ENCODE measurements around the gene STRBP.

Gene STRBP

DNA sequence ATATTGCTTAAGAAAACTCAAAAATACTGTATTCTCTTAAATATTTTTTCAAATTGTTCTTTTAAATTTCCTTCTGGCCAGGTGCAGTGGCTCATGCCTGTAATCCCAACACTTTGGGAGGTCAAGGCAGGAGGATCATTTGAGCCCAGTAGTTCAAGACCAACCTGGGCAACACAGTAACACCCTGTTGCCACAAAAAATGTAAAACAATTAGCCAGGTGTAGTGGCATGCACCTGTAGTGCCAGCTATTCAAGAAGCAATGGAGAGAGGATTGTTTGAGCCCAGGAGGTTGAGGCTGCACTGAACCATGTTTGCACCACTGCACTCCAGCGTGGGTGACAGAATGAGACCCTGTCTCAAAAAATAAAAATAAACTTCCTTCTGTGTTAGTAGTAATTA lies 94.3 kb downstream of the STRBP start:
- POLR2A ChIA-PET: no interaction called here
- CTCF ChIA-PET: no interaction called here
- no peak for DNase-seq (ENCODE audit: extremely low spot score)

DNA sequence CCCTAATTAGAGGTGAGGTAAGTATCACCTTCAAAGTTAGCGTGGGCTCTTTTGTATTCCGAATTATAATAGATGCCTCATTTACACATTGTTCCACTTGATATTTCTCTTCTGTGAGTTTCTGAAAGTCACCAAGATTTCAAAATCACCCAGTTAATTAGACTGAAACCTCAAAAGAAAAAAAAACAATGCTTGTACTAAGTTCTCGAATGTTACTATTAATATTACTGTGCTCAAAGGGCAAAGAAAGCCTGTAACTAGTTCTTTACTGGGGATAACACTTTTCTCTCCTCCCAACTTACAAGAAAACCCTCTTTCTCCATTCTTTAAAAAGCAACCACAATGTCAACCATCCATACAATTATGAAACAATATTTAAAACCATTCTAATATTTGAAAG lies 98.5 kb downstream of the STRBP start:
- CTCF ChIA-PET: interaction anchor here (0.6 kb wide), 1 partner anchor 9 kb away, joined by 3 read pairs; no protein-coding TSS in a partner anchor

More for the DNA sequence above, 94.3 kb downstream of the STRBP start:
- TF ChIP-seq NFRKB (IDR thresholded peaks at IDR 0.05) (no peak), ARNT (IDR thresholded peaks at IDR 0.05) (no peak), SP1 (IDR thresholded peaks at IDR 0.05) (no peak), TARDBP (IDR thresholded peaks at IDR 0.05) (no peak), BHLHE40 (IDR thresholded peaks at IDR 0.05; ENCODE audit: borderline replicate concordance) (no peak), FOXM1 (IDR thresholded peaks at IDR 0.05; ENCODE audit: borderline replicate concordance) (no peak), FOXA1 (IDR thresholded peaks at IDR 0.05) (no peak), ELF4 (IDR thresholded peaks at IDR 0.05) (no peak), FOXK2 (IDR thresholded peaks at IDR 0.05) (no peak), LEF1 (IDR thresholded peaks at IDR 0.05; ENCODE audit: borderline replicate concordance) (no peak), ZNF384 (IDR thresholded peaks at IDR 0.05) (no peak), CTBP1 (IDR thresholded peaks at IDR 0.05; ENCODE audit: borderline replicate concordance) (no peak), SUZ12 (IDR thresholded peaks at IDR 0.05) (no peak), HDGF (IDR thresholded peaks at IDR 0.05; ENCODE audit: borderline replicate concordance) (no peak), L3MBTL2 (conservative IDR thresholded peaks at IDR 0.05) (no peak)
- TF ChIP-seq, protein P1, sequence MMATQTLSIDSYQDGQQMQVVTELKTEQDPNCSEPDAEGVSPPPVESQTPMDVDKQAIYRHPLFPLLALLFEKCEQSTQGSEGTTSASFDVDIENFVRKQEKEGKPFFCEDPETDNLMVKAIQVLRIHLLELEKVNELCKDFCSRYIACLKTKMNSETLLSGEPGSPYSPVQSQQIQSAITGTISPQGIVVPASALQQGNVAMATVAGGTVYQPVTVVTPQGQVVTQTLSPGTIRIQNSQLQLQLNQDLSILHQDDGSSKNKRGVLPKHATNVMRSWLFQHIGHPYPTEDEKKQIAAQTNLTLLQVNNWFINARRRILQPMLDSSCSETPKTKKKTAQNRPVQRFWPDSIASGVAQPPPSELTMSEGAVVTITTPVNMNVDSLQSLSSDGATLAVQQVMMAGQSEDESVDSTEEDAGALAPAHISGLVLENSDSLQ (IDR thresholded peaks at IDR 0.05): no peak

DNA sequence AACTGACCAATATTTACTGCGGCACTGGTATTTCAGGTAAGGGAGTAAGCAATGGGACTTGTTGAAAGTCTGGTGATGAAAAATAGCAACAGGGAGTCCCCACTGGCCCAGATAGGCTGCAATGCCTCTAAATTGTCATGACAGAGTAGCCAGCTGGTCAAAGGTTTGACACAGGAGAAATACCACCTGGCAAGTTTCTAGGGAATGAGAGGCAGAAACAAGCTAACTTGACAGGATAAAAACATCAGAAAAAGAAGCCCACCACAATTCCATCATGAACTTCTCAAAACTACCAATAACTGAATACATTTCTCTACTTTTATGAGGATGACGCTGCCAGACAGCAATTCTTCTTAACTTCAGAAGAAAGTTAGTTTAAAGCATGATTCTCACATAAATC lies 99.8 kb downstream of the STRBP start:
- CTCF ChIA-PET: no interaction called here
- no peak for DNase-seq (ENCODE audit: extremely low spot score)
- POLR2A ChIA-PET: no interaction called here
- TF ChIP-seq TARDBP (IDR thresholded peaks at IDR 0.05) (no peak), SUZ12 (IDR thresholded peaks at IDR 0.05) (no peak), FOXA1 (IDR thresholded peaks at IDR 0.05) (no peak), ZNF384 (IDR thresholded peaks at IDR 0.05) (no peak), FOXM1 (IDR thresholded peaks at IDR 0.05; ENCODE audit: borderline replicate concordance) (no peak), FOXK2 (IDR thresholded peaks at IDR 0.05) (no peak), ELF4 (IDR thresholded peaks at IDR 0.05) (no peak), HDGF (IDR thresholded peaks at IDR 0.05; ENCODE audit: borderline replicate concordance) (no peak)

More for the DNA sequence above, 98.5 kb downstream of the STRBP start:
- DNase-seq (ENCODE audit: extremely low spot score): no peak
- TF ChIP-seq, protein P1 (IDR thresholded peaks at IDR 0.05): no peak
- TF ChIP-seq FOXM1 (IDR thresholded peaks at IDR 0.05; ENCODE audit: borderline replicate concordance) (no peak), HDGF (IDR thresholded peaks at IDR 0.05; ENCODE audit: borderline replicate concordance) (no peak), SUZ12 (IDR thresholded peaks at IDR 0.05) (no peak)
- POLR2A ChIA-PET: no interaction called here

DNA sequence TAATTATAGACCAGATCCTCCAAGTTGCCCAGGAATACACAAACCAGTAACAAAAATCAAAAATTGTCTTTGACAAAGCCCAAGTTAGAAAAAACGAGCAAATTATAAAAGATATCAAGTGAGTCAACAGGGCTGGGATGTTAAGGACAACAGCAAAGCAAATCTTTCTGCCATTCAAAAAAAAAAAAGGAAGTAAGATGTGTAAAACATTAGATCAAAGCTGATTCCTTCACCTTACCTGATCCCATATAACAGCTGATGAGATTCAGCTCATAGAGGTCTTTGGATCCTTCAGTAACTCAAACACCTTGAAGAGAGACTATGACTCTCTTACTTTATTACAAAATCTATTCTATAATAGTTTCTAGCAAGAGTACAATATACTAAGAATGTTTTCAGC lies 100.9 kb downstream of the STRBP start:
- no peak for DNase-seq (ENCODE audit: extremely low spot score)
- POLR2A ChIA-PET: no interaction called here
- no peak for TF ChIP-seq NFRKB (IDR thresholded peaks at IDR 0.05)
- no peak for TF ChIP-seq ELF4 (IDR thresholded peaks at IDR 0.05)
- no peak for TF ChIP-seq FOXA1 (IDR thresholded peaks at IDR 0.05)
- TF ChIP-seq SUZ12 (IDR thresholded peaks at IDR 0.05): no peak
- no peak for TF ChIP-seq SP1 (IDR thresholded peaks at IDR 0.05)
- TF ChIP-seq FOXM1 (IDR thresholded peaks at IDR 0.05; ENCODE audit: borderline replicate concordance): no peak
- CTCF ChIA-PET: no interaction called here

DNA sequence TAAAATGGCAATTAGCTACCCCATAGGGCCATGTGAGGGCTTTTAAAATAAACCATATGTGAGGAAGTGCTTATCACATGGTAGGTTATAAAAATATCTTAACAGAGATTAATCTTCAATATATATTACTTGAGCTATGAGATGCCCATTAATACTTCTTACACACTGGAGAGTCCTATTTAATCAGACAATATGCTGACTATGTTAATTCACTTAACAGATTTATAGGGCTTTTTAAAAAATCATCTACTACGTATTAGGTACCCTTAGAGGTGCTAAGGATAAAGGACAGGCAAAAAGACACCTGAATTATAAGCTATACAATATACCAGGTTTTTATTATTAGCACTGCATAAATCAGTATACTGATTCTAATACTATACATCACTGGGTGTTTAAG lies 102.6 kb downstream of the STRBP start:
- ChIA-PET POLR2A (no interaction called here), CTCF (no interaction called here)
- TF ChIP-seq FOXM1 (IDR thresholded peaks at IDR 0.05; ENCODE audit: borderline replicate concordance) (no peak), ARNT (IDR thresholded peaks at IDR 0.05) (no peak), SUZ12 (IDR thresholded peaks at IDR 0.05) (no peak), NFRKB (IDR thresholded peaks at IDR 0.05) (no peak), ZNF384 (IDR thresholded peaks at IDR 0.05) (no peak), TARDBP (IDR thresholded peaks at IDR 0.05) (no peak), FOXA1 (IDR thresholded peaks at IDR 0.05) (no peak), FOXK2 (IDR thresholded peaks at IDR 0.05) (no peak), L3MBTL2 (conservative IDR thresholded peaks at IDR 0.05) (no peak), CTBP1 (IDR thresholded peaks at IDR 0.05; ENCODE audit: borderline replicate concordance) (no peak), ELF4 (IDR thresholded peaks at IDR 0.05) (no peak), LEF1 (IDR thresholded peaks at IDR 0.05; ENCODE audit: borderline replicate concordance) (no peak), SP1 (IDR thresholded peaks at IDR 0.05) (no peak), BHLHE40 (IDR thresholded peaks at IDR 0.05; ENCODE audit: borderline replicate concordance) (no peak), HDGF (IDR thresholded peaks at IDR 0.05; ENCODE audit: borderline replicate concordance) (no peak)
- TF ChIP-seq, protein P1 (IDR thresholded peaks at IDR 0.05): no peak
- DNase-seq (ENCODE audit: extremely low spot score): no peak

DNA sequence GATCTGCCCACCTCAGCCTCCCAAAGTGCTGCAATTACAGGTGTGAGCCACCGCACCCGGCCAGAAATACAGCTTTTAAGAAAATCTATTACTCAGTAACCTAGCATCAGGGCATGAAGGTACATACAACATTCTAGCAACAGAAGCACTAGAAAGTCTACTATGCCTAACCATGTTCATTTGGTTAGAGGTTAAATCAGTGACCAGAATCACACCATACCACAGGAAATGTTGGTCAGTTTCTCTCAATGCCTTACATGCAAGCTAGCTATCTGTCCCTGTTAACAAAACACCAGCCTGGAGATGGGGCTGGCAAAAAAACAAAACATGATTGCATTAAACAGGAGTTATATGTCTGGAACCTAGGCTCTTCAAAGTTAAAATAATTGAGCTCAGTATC lies 104.1 kb downstream of the STRBP start:
- ChIA-PET POLR2A (no interaction called here), CTCF (interaction anchor here (0.9 kb wide), 1 partner anchor 13 kb away, joined by 3 read pairs; no protein-coding TSS in a partner anchor)

More for the DNA sequence above, 104.1 kb downstream of the STRBP start:
- no peak for DNase-seq (ENCODE audit: extremely low spot score)
- TF ChIP-seq FOXK2 (IDR thresholded peaks at IDR 0.05) (no peak), ZNF384 (IDR thresholded peaks at IDR 0.05) (no peak), SP1 (IDR thresholded peaks at IDR 0.05) (no peak), BHLHE40 (IDR thresholded peaks at IDR 0.05; ENCODE audit: borderline replicate concordance) (no peak), L3MBTL2 (conservative IDR thresholded peaks at IDR 0.05) (no peak), LEF1 (IDR thresholded peaks at IDR 0.05; ENCODE audit: borderline replicate concordance) (no peak), HDGF (IDR thresholded peaks at IDR 0.05; ENCODE audit: borderline replicate concordance) (no peak), TARDBP (IDR thresholded peaks at IDR 0.05) (no peak), SUZ12 (IDR thresholded peaks at IDR 0.05) (no peak), NFRKB (IDR thresholded peaks at IDR 0.05) (no peak), ELF4 (IDR thresholded peaks at IDR 0.05) (no peak), FOXM1 (IDR thresholded peaks at IDR 0.05; ENCODE audit: borderline replicate concordance) (no peak), ARNT (IDR thresholded peaks at IDR 0.05) (no peak), CTBP1 (IDR thresholded peaks at IDR 0.05; ENCODE audit: borderline replicate concordance) (no peak), FOXA1 (IDR thresholded peaks at IDR 0.05) (no peak)
- TF ChIP-seq, protein P1 (IDR thresholded peaks at IDR 0.05): no peak

Measured in HEK293T (cell line).